ENCODE data around the gene AP3M1.
"Not testable (repeated sequence)": the region's sequence is repeated elsewhere in the genome, so short reads cannot be mapped to it uniquely, and the experiment has no call there.

The AP3M1 gene, protein sequence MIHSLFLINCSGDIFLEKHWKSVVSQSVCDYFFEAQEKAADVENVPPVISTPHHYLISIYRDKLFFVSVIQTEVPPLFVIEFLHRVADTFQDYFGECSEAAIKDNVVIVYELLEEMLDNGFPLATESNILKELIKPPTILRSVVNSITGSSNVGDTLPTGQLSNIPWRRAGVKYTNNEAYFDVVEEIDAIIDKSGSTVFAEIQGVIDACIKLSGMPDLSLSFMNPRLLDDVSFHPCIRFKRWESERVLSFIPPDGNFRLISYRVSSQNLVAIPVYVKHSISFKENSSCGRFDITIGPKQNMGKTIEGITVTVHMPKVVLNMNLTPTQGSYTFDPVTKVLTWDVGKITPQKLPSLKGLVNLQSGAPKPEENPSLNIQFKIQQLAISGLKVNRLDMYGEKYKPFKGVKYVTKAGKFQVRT

DNA sequence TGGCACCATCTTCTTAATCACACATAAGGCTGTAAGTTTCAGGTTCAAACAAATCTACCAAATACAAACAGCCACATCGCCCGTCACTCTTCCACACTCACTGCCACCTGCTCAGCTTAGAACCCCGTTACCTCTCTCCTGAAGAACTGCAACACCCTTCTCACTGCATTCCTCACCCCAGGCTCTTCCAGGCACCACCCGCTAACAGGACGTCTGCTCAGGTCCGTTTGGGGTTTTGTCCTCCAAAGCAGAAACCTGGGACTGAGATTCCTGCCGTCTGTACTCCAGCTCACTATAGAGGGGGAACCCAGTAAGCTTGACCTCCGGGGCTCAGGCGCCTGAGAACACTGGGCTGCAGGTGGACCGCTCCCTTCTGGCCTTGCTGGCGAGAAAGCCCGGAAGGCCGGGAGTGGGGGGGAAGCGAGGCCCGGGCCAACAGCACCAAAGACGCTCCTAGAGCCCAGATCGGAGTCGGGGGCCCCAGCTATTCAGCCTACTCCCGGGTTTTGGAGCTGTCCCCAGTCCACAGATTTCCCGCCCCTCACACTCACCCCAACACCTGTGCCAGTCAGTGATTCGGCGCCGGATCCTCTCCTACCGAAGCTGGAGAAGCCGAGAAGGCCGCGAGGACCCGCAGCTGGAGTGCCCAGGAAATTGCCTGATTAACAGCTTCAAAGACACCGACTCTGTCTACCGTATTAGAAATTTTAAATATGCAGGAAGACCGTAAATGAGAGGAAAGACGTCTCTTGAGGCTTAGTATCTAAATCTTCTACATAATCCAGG lies at the start of gene AP3M1:
Gene AP3M1 (minus strand): TSS at position 625 of the 786 bp plus-strand sequence. CDS start 12,449 bp downstream, outside the sequence.
- DNase-seq = no peak

DNA sequence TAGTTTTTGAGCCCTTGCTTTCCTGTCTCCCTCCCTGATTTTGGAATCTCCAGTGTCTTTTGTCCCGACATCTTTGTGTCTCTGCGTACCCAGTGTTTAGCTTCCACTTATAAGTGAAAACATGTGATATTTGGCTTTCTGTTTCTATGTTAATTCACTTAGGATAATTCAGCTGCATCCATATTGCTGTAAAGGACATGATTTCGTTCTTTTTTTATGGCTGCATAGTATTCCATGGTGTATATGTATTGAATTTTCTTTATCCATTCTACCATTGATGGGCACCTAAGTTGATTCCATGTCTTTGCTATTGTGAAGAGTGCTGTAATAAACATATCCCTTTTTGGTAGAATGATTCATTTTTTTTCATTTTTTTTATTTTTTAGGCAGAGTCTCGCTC lies 48.7 kb upstream of the AP3M1 start:
- no peak for DNase-seq

DNA sequence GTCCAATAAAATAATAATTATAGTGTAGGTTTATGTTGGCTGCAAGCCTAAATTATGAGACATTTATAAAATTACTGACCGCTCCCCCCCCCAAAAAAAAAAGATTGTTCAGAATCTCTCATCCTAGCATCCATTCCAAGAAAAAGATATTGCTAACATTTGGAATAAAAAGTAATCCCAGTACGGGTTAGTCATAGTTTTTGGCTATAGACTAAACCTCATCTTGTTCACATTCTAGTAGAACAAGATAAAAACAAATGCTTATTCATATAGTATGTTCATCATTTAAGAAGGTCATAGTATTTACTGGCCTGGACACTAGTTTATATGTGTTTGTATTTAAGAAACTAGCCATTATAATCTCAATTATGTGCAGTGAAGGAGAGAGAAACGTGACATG lies 44.4 kb upstream of the AP3M1 start:
- DNase-seq = no peak

DNA sequence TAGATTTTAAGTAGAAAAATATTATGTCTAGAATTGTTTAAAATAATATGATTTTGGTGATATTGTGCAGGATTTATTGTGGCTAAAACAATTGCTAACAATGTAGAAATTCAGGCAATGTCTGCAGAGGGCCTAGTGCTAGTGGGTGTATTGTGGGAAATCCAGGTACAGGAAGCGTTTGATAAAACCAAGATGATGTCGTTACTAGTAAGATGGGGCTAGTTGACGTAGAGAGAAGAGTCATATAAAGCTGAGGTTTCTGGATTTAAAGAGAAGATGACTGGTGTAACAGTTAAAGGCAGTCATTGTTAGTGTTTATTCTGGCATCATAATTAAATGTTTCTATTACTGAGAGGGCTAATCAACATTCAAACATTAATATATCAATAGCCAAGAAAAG lies 43.9 kb upstream of the AP3M1 start:
- no peak for DNase-seq

DNA sequence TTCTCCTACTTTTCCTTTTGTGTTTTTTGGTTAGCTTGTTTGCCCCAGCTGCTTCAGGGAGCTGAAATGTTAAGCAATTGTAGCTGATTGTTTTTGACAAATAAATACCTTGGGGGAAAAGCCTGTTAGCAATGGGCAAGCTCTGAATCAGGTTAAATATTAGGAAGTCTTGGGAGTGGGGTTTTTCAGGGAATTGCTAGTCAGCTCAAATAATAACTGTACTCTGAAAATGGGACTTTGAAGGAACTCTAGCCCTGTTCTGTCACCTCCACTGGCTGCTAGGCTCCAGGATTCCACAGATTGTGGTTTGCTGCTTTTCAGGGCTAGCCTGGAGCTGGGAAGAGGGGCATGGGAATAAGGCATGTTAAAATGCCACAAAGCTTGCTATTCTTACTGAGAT lies 39.9 kb upstream of the AP3M1 start:
- no peak for DNase-seq

DNA sequence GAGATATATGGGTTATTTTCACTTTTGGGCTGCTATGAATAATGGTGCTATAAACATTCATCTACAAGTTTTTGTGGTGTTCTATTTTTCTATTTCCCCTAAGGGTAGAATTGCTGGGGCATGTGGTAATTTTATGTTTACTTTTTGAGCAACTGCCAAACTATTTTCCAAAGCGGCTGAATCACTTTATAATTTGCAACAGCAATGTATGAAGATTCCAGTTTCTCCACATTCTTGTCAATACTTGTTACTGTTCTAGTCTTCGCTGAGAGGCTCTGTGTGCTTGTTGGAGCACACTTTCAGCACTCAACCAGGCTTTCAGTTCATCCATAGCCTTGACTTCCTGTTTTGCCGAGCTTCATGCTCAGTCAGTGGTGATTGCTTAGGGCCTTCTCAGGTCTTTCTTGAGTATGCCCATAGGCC lies 39.4 kb upstream of the AP3M1 start:
- DNase-seq = no peak

DNA sequence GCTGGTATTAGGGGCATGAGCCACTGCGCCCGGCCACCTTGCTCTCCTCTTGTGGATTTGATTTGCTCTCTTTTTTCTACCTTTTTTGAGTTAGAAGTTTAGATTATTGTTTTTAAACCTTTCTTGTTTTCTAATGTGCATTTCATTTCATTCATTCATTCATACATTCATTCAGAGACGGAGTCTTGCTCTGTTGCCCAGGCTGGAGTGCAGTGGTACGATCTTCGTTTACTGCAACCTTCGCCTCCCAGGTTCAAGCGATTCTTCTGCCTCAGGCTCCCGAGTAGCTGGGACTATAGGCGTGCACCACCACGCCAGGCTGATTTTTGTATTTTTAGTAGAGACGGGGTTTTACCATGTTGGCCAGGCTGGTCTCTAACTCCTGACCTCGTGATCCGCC lies 38.0 kb upstream of the AP3M1 start:
- not testable (repeated sequence) for DNase-seq

DNA sequence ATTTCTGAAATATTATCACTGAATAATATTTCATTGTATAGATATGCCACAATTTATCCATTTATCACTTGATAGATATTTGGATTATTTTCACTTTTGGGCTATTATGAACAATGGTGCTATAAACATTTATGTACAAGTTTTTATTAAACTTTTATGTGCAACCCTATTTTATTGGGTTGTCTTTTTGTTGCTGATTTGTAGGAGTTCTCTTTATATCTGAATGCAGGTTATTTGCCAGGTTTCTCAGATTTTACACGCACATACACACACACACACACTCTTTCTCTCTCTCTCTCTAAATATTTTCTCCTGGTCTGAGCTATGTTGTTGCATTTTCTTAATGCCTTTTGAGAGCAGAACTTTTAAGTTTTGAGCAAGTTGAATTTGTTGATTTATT lies 36.6 kb upstream of the AP3M1 start:
- no peak for DNase-seq

DNA sequence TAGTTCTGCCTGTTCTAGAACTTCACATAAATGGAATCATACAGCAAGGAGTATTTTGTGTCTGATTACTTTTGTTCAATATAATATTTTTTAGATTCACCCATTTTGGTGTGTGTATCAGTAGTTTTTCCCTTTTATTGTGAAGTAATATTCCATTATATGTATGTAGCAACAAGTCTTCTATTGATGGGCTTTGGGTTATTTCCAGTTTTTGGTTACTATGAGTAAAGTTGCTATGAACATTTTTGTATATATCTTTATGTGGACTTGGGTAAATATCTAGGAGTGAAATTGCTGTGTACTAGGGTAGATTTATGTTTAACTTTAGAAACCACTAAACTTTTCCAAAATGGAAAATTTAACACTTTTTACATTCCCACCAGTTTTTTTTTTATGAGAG lies 36.0 kb upstream of the AP3M1 start:
- DNase-seq = no peak

DNA sequence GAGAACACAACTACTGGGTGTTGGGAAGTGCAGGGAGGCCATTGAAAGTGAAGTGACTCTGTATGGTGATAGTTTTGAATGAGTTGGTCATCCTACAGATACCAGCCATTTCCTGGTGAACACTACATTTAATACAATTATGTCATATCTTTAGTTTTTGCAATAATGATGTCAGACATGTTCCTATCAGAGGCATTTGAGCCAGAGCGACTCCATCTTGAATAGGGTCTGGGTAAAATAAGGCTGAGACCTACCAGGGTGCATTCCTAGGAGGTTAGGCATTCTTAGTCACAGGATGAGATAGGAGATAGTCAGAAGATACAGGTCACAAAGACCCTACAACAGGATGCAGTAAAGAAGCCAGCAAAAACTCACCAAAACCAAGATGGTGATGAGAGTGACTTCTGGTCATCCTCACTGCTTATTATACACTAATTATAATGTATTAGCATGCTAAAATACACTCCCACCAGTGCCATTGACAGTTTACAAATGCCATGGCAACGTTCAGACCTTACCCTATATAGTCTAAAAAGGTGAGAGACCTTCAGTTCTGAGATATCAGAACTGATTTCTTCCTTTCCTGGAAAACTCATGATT lies 28.6 kb upstream of the AP3M1 start:
- DNase-seq = no peak

DNA sequence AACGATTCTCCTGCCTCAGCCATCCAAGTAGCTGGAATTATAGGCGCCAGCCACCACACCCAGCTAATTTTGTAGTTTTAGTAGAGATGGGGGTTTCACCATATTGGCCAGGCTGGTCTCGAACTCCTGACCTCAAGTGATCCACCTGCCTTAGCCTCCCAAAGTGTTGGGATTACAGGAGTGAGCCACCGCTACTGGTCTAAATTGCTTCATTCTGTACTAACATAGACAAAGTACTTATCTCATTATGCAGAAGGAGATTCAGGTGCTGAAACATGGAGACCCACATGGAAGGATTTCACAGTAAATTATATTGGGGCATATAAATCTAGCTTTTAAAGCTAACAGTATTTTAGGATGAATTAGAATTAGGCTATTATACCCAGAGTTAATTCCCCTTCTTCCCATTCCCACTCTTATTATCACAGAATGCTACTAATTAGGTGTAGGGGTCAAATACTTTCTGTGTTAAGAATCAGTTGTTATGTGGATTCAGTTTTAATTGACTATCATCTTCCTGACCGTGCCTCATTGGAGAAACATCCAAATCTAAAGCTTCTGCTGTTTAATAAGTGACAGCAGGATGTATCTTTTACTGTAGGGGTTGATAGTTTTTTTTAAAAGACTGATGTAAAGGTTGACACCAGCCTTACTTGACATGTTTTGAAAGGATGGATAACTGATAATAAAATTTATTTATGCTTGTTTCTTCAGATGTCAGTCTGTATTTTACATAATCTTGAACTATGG lies 27.6 kb upstream of the AP3M1 start:
- no peak for DNase-seq

DNA sequence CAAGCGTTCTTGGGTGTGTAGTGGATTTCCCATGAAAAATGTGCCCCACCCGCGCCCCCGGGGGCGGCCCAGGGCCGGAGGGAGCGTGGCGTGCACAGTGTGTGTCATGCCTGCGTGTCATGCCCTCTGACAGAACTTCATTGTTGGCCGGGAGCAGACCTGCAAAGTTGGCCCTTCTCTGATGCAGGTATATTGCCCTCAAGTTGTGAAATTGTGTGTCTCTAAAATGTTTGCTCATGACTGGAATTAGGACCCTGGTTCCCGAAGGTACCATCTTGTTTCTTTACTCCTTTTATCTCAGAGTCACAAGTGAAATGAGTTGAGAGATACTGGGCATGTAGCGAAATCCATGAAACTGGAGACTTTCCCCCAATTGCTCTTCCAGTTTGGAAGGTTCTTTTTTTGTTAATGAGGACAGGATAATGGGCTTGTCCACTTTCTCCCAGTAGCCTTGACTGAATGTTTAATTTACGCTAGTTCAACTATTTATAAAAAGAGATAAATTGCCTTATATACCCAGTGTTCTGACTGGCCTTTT lies 26.6 kb upstream of the AP3M1 start:
- DNase-seq = no peak

DNA sequence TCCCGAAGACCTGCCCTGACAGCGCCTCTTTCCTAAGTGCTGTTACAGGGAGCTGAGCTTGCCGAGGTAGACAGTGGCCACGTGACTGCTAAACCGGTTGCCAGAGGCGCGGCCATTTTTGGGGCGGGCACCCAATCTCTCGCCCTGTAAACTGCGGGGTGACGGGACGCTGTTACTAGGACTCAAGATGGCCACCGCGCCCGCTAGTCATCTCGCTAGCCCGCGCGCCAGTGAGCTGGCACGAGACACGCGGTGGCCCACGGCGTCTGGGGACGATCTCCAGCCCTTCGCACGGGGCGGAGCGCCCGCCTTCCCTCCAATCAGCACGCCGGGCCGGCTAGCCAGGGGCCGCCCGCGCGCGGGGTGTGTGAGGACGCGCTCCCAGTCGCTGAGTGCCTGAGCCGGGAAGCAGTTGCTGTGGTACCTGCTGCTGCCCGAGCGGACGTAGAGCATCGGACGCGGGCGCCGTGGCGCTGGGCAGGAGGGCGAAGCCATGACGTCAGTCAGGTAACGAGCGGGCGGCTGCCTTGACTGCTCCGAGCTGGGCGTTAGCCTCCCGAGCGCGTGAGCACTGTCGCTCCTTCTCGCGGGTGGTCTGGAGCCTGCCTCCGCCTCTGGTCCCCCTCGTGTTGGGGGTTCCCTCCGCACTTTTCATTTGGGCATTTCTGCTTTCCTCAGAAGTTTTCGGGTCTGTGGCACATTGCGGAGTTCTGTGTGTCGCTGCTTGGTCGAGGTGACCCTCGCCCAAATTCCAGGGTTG lies 25.9 kb upstream of the AP3M1 start:
- peak; percentile 56 for DNase-seq

DNA sequence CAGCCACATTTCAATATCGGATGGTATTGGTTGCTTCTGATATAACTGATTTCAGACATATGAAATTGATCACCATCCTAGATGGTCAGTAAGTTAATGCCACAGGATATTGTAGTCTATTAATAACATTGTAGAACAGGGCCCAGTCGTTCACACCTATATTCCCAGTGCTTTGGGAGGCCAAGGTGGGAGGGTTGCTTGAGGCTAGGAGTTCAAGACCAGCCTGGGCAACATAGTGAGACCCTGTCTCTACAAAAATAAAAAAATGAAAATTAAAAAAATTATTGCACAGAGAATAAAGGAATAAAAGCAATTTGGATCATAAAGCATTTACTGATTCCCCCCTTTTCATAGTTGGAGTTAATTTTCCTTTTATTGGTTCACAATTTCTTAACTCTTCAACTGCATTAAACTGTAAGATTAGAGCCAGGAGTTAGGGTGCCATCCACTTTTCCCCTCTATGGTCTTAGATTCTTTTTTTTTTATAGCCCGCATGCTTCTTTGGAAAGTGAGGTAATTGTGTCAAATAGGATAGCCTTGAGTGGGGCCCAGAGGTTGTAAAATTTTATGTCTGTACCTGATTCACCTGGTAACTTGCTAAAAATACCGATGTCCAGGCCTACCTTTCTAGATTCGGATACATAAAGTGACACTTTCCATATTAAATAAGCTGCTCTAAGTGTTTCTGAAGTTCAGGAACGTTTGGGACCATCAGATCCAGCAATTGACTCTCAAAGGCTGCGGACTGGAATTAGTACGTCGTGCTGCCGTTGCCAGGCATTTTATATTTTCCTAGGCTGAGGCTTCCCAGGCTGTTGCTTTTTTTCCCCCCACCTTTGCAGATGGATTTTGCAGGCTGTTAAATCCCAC lies 25.1 kb upstream of the AP3M1 start:
- DNase-seq = no peak

DNA sequence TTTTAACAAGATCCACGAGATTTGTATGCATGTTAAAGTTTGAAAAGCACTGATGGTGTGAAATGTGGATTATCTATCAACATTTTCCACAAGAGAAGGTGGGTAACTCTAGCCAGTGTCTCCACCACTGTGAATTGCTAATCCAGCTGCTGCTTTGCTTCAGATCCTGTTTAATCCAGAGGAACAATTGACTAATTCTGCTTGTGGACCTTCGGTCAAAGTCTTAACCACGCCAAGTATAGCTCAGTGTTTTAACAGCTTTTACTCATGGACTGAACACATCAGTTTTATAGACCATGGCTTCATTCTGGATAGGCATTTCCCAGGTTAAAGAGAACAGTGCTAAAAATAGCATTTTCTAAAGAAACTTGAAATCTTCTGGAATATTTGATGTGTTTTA lies 23.9 kb upstream of the AP3M1 start:
- no peak for DNase-seq

DNA sequence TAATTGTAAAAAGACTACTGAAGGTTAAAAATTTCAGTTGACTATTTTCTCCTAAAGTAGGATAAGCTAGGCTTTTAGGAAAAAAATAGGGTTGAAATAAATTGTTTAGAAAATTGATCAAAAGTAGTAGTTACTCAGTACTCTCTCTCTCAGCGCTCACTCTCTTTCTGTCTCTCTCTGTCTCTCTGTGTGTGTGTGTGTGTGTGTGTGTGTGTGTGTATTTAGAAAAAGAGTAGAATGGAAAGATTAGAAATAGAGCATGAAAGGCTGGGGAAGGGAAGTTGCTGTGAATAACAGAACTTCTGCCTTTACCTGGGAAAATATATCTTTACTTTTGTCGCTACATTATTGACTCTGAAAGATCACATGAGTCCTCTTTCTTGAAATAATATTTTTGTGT lies 21.0 kb upstream of the AP3M1 start:
- no peak for DNase-seq

DNA sequence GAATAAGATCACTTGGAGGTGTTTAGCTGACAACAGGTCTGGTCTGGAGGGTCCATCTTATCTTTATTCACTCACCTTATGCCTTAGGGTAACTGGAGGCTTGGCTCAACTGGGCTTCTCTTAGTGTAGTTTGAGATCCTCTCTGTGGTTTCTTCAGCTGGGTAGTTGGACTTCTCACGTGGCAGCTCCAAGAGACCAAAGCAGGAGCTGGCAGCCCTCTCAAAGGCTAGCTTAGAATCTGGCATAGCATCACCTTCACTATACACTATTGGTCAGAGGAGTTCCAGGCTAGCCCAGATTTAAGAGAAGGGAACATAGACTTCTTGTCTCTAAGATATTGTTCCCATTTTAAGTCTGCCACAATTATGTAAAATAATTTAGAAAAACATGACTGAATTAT lies 16.8 kb upstream of the AP3M1 start:
- DNase-seq = no peak

DNA sequence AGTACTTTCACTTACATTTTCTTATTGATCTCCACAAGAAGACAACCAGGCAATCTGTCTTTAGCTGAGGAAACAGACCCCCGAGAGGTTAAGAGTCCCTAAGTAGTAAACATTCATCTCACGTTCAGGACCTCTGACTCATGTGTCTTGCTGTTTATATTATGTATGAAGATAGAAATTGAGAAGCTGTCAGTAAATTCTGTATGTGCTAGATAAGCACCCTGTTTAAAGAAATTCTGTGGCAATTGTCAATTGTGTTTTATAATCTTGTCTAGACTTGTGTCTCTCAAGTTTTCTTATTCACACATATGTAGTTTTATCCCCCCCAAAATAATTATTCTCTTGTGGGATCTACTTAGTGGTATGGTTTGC lies 14.9 kb upstream of the AP3M1 start:
- no peak for DNase-seq

DNA sequence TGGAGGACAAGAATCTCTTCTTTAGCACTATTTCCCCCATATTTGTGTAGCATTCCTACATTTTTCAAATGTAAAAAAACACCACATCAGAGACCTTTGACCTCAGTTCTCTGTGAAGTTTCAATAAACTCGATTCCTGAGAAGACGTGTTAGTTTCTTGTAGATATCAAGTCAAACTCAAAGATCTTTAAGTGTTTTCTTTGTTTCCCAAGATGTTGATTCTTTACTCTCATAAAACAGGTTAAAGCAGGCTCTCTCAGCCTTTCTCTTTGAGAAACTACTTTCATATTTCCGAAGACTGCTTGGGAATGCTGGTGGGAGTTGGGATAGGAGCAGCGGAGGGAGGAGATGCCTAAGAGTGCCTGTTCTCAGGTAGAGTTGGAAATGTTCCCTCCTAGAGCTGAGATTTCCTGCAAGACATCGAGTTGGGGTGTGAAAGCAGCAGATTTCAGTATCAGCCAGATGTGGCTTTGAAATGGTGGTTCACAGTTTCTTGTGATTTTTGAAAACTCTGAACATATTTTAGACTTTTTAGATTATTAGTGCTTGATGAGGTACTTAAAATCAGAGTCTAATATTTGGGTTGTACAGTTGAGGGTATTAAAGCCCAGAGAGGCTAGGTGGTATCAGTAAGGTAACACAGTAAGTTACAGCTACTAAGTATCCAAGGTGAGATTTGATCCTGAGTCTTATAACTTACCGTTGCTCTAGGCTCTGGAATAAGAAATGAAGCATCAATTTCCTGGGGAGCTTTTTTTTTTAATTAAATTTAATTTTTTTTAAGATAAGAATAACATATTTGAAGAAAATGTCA lies 14.3 kb upstream of the AP3M1 start:
- DNase-seq = no peak
